Thyroid gland (tissue), 4 donors: ENCODE data around the gene RILPL1. TPM values are rescaled to one million over a fixed set of nuclear protein-coding genes. Genes with fewer than 3 reads are reported as not detected.
"Not testable (repeated sequence)": the region's sequence is repeated elsewhere in the genome, so short reads cannot be mapped to it uniquely, and the experiment has no call there.

Experiments used
- DNase-seq, 2 donors: peaks; one replicate each; pipeline ENCODE4 v3.0.0-alpha.2; 2019
- H3K27ac ChIP-seq, 3 donors: fragments of 200-600 bp; sonication (generic); 1 replicate in 2 of 3; 2 replicates in 1 of 3; pipeline ENCODE4 v1.5.1; 2016 to 2019; ENCODE audit warnings: mild to moderate bottlenecking in 1 of 3, moderate library complexity in 1 of 3
- H3K27me3 ChIP-seq: fragments of 200-600 bp; sonication (generic); one replicate; pipeline ENCODE4 v1.5.1; 2019
- H3K36me3 ChIP-seq, 2 donors: fragments of 200-600 bp; sonication (generic); one replicate each; pipeline ENCODE4 v1.5.1; 2016 to 2019
- H3K4me1 ChIP-seq, 2 donors: fragments of 200-600 bp; sonication (generic); one replicate each; pipeline ENCODE4 v1.5.1; 2017 to 2019
- H3K4me3 ChIP-seq, 3 donors: fragments of 200-600 bp; sonication (generic); replicated peaks in 1 of 3; 1 replicate in 2 of 3; 2 replicates in 1 of 3; pipeline ENCODE4 v1.5.1; 2016; ENCODE audit warnings: mild to moderate bottlenecking in 1 of 3
- H3K9me3 ChIP-seq: fragments of 200-600 bp; sonication (generic); one replicate; pipeline ENCODE4 v1.5.1; 2017
- CTCF ChIP-seq, 6 experiments: fragments of 200-600 bp in 3 of 6; fragments of 450-650 bp in 3 of 6; sonication (generic) in 3 of 6; IDR thresholded peaks; one replicate each; pipeline ENCODE4 v1.5.1; 2016 to 2019; ENCODE audit warnings: antibody characterized with exemption in 6 of 6, mild to moderate bottlenecking in 2 of 6, inconsistent platforms in 1 of 6, moderate library complexity in 1 of 6
- POLR2A ChIP-seq, 2 donors: fragments of 450-650 bp; IDR thresholded peaks; one replicate each; pipeline ENCODE4 v1.6.1; 2017; ENCODE audit warnings: antibody characterized with exemption in 2 of 2, mild to moderate bottlenecking in 2 of 2, moderate library complexity in 1 of 2
- WGBS, 2 donors: methylation state at CpG; one replicate each; pipeline ENCODE4 v1.1.5; 2017; 5-methylcytosine and 5-hydroxymethylcytosine counted together
- intact Hi-C: fragments of 100-400 bp; cut with DNase I; formaldehyde crosslinking; loops from one replicate; pipeline ENCODE4 v1.15.1; 2023
- total RNA-seq, 4 donors: library from RNA; depleted of rRNA; stranded (reverse); fragments of >200 nt; gene quantifications; one replicate each; pipeline ENCODE4 v1.2.3, GENCODE V29; 2016

RILPL1 gene
- total RNA-seq, 4 donors from 2014 or later = 22.0 to 37.8 (median 31.6) TPM

- Histone ChIP-seq H3K27ac (no peak overlapping the region), H3K4me3 (no peak overlapping the region), H3K9me3 (no peaks in the 10 kb centered on the region), H3K27me3 (no peaks in the 10 kb centered on the region), H3K36me3 (peaks cover 3 to 9% of the 10 kb centered on the region in 2 donors), H3K4me1 (no peaks in the 10 kb centered on the region)
- TF ChIP-seq CTCF (IDR thresholded peaks at IDR 0.05) (no peak), POLR2A (IDR thresholded peaks at IDR 0.05) (no peak)
- WGBS, 2 donors = 95 to 98% methylated on average over 6 of the region's 6 CpGs
- intact Hi-C loops = no loop called here
- no peak for DNase-seq
Measured at GRCh38 chr12:123487428-123487827, 46.1 kb downstream of the RILPL1 start.

GRCh38 chr12:123485756-123486155, 47.8 kb downstream of the RILPL1 start:
- Histone ChIP-seq H3K27me3 (no peaks in the 10 kb centered on the region), H3K4me3 (no peak overlapping the region), H3K4me1 (no peaks in the 10 kb centered on the region), H3K27ac (no peak overlapping the region), H3K36me3 (peaks cover 3 to 9% of the 10 kb centered on the region in 2 donors), H3K9me3 (no peaks in the 10 kb centered on the region)
- intact Hi-C loops = no loop called here
- WGBS, 2 donors = 87 to 90% methylated on average over 12 to 14 of the region's 14 CpGs
- no peak for DNase-seq
- TF ChIP-seq CTCF (IDR thresholded peaks at IDR 0.05) (no peak), POLR2A (IDR thresholded peaks at IDR 0.05) (no peak)

GRCh38 chr12:123483602-123484248, 49.8 kb downstream of the RILPL1 start:
- DNase-seq = no peak
- Histone ChIP-seq H3K27me3 (no peaks in the 10 kb centered on the region), H3K4me1 (peaks cover 5 to 18% of the 10 kb centered on the region in 2 donors), H3K9me3 (no peaks in the 10 kb centered on the region), H3K36me3 (peaks cover 3 to 9% of the 10 kb centered on the region in 2 donors), H3K27ac (no peak overlapping the region), H3K4me3 (no peak overlapping the region)
- 77 to 85% methylated on average over 16 to 18 of the region's 18 CpGs for WGBS, 2 donors
- TF ChIP-seq CTCF (IDR thresholded peaks at IDR 0.05) (no peak), POLR2A (IDR thresholded peaks at IDR 0.05) (no peak)
- intact Hi-C loops = loop anchor here (2.0 kb wide), 1 partner anchor 53 kb away; no protein-coding TSS in a partner anchor

- H3K4me1 ChIP-seq = peaks cover 9 to 26% of the 10 kb centered on the region in 2 donors
- H3K27ac ChIP-seq = no peak overlapping the region
- peaks cover 3 to 9% of the 10 kb centered on the region in 2 donors for H3K36me3 ChIP-seq
- intact Hi-C loops = loop anchor here (2.0 kb wide), 1 partner anchor 52 kb away; no protein-coding TSS in a partner anchor
- TF ChIP-seq POLR2A (IDR thresholded peaks at IDR 0.05) (no peak), CTCF (IDR thresholded peaks at IDR 0.05) (no peak)
- 90 to 92% methylated on average over 6 of the region's 6 CpGs for WGBS, 2 donors
- no peaks in the 10 kb centered on the region for H3K27me3 ChIP-seq
- no peak for DNase-seq
- H3K9me3 ChIP-seq = no peaks in the 10 kb centered on the region
- no peak overlapping the region for H3K4me3 ChIP-seq
Measured at GRCh38 chr12:123482876-123483275, 50.6 kb downstream of the RILPL1 start.

GRCh38 chr12:123481251-123481650, 52.3 kb downstream of the RILPL1 start:
- H3K36me3 ChIP-seq, DNase-seq, intact Hi-C loops, H3K9me3 ChIP-seq, H3K4me3 ChIP-seq, H3K27me3 ChIP-seq, H3K27ac ChIP-seq: not testable (repeated sequence)
- 92% methylated on average over 5 of the region's 5 CpGs for WGBS, 2 donors
- H3K4me1 ChIP-seq = peaks cover 17 to 42% of the 10 kb centered on the region in 2 donors
